ENCODE measurements around the gene IKBKG. TPM values are rescaled to one million over a fixed set of nuclear protein-coding genes. Genes with fewer than 3 reads are reported as not detected.
"Not testable (repeated sequence)": the region's sequence is repeated elsewhere in the genome, so short reads cannot be mapped to it uniquely, and the experiment has no call there.

Gene IKBKG, protein sequence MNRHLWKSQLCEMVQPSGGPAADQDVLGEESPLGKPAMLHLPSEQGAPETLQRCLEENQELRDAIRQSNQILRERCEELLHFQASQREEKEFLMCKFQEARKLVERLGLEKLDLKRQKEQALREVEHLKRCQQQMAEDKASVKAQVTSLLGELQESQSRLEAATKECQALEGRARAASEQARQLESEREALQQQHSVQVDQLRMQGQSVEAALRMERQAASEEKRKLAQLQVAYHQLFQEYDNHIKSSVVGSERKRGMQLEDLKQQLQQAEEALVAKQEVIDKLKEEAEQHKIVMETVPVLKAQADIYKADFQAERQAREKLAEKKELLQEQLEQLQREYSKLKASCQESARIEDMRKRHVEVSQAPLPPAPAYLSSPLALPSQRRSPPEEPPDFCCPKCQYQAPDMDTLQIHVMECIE
- total RNA-seq = 48.0 TPM
- 10 to 100 TPM; 27.9 to 39.6 (median 33.5) TPM for polyA plus RNA-seq

DNA sequence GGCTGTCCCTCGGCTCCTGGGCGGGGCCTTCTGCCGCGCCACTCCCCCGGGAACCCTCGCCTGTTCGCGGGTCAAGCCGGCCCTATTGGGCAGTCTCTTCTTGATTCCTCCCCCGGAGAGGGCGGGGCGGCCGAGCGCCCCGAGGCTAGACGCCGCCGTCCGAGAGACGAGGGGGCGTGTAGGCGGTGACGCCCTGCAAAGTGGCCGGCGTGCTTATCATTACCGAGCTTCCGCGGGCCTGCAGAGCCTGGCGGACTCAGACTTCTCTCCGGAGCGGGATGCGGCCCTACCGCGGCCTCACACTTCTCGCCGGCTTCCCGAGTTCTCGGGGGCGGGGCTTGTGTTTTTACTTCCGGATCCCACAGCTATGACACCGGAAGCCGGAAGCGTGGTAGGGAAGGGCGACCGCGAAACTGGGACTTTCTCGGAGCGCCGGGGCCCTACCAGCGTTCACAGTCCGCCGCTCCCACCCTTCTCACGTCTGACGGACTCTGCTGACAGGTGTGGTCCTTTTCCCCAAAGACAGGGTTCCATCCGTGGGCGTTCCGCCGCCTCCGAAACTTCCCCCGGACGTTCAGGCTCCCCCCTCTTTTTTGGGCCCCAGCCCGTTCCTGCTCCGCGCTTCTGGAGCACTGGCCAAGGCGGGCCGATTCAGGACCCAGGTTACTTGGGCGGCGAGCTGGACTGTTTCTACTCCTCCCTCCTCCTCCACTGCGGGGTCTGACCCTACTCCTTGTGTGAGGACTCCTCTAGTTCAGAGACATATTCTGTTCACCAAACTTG lies at the start of gene IKBKG:
IKBKG (plus strand) TSS at position 376 of the 783 bp plus-strand sequence. CDS start 4,383 bp downstream, outside the sequence.
- H3K9me3 ChIP-seq (ENCODE audit: control insufficient read depth in 2 of 2, low read length in 2 of 2) = no peaks in the 10 kb centered on the region
- H3K4me1 ChIP-seq (ENCODE audit: control insufficient read depth, insufficient read depth, low read length, poor library complexity, severe bottlenecking) = peaks cover 39% of the 10 kb centered on the region
- ATAC-seq (ENCODE audit: low read depth in 2 of 2) = peak; percentile 78 to 82
- H3K9me3 Mint-ChIP-seq = no peaks in the 10 kb centered on the region
- H3K27ac Mint-ChIP-seq = peak within 1 kb of the TSS; percentile 91 to 98 (median 96)
- H3K27me3 ChIP-seq (ENCODE audit: control insufficient read depth, insufficient read depth, low read length) = no peaks in the 10 kb centered on the region
- H3K27me3 Mint-ChIP-seq = no peaks in the 10 kb centered on the region
- H3K4me1 Mint-ChIP-seq = peaks cover 11 to 59% (median 22%) of the 10 kb centered on the region in 4 donors
- H3K4me3 ChIP-seq (ENCODE audit: low read depth, low read length) = peak within 1 kb of the TSS; percentile 88
- DNase-seq = peak; percentile 84 to 92 (median 89)
- H3K4me3 Mint-ChIP-seq = peak within 1 kb of the TSS; percentile 89 to 95 (median 90)
- peaks cover 13% of the 10 kb centered on the region for H3K36me3 Mint-ChIP-seq
- H3K36me3 ChIP-seq (ENCODE audit: control insufficient read depth, insufficient read depth, low read length) = peaks cover 2% of the 10 kb centered on the region
- peak within 1 kb of the TSS; percentile 92 for H3K27ac ChIP-seq (ENCODE audit: insufficient read depth, low read length, poor library complexity, severe bottlenecking)

DNA sequence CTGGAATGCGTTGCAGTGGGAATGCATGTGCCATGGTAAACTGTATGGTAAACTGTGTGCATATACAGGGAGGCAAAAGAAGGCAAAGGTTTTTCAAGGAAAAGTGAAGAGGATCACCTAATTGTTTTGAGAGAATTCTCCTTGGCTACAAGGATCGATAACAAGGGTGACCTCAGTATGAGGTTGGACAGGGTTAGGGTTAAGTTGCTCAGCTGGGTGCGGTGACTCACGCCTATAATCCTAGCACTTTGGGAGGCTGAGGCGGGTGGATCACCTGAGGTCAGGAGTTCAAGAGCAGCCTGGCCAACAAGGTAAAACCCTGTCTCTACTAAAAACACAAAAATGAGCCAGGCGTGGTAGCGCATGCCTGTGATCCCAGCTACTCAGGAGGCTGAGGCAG lies 46.0 kb upstream of the IKBKG start:
- H3K36me3 ChIP-seq (ENCODE audit: control insufficient read depth, insufficient read depth, low read length); H3K9me3 ChIP-seq (ENCODE audit: control insufficient read depth in 2 of 2, low read length in 2 of 2); H3K4me3 ChIP-seq (ENCODE audit: low read depth, low read length); H3K27me3 Mint-ChIP-seq; ATAC-seq (ENCODE audit: low read depth in 2 of 2); H3K27ac Mint-ChIP-seq; H3K27ac ChIP-seq (ENCODE audit: insufficient read depth, low read length, poor library complexity, severe bottlenecking); H3K36me3 Mint-ChIP-seq; H3K4me1 ChIP-seq (ENCODE audit: control insufficient read depth, insufficient read depth, low read length, poor library complexity, severe bottlenecking); H3K9me3 Mint-ChIP-seq; H3K27me3 ChIP-seq (ENCODE audit: control insufficient read depth, insufficient read depth, low read length); DNase-seq; H3K4me1 Mint-ChIP-seq: not testable (repeated sequence)
- peak overlapping the region in 1 of 4 donors; percentile 21 for H3K4me3 Mint-ChIP-seq

DNA sequence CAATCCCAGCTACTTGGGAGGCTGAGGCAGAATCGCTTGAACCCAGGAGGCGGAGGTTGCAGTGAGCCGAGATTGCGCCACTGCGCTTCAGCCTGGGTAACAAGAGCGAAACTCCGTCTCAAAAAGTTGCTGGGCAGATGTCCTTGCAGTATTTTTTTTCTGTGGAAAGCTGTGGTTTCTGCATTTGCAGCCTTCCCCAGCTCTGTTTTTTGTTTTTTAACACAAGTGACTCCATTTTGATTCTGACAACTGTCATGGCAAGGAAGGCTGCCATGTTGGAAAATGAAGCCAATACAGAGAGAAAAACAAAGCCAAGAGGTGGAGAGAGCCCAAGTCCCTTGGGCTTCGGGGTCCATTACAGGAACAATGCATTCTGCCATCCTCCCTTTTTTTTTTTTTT lies 45.3 kb upstream of the IKBKG start:
- no peak overlapping the region for H3K4me3 Mint-ChIP-seq
- no peak overlapping the region for H3K27ac Mint-ChIP-seq
- H3K4me1 ChIP-seq (ENCODE audit: control insufficient read depth, insufficient read depth, low read length, poor library complexity, severe bottlenecking) = no peaks in the 10 kb centered on the region
- H3K9me3 ChIP-seq (ENCODE audit: control insufficient read depth in 2 of 2, low read length in 2 of 2) = no peaks in the 10 kb centered on the region
- H3K4me1 Mint-ChIP-seq = no peaks in the 10 kb centered on the region
- no peaks in the 10 kb centered on the region for H3K27me3 Mint-ChIP-seq
- H3K9me3 Mint-ChIP-seq = no peaks in the 10 kb centered on the region
- H3K4me3 ChIP-seq (ENCODE audit: low read depth, low read length) = no peak overlapping the region
- ATAC-seq (ENCODE audit: low read depth in 2 of 2) = no peak
- H3K27ac ChIP-seq (ENCODE audit: insufficient read depth, low read length, poor library complexity, severe bottlenecking) = no peak overlapping the region
- H3K27me3 ChIP-seq (ENCODE audit: control insufficient read depth, insufficient read depth, low read length) = no peaks in the 10 kb centered on the region
- H3K36me3 Mint-ChIP-seq = no peaks in the 10 kb centered on the region
- H3K36me3 ChIP-seq (ENCODE audit: control insufficient read depth, insufficient read depth, low read length) = no peaks in the 10 kb centered on the region
- no peak for DNase-seq

DNA sequence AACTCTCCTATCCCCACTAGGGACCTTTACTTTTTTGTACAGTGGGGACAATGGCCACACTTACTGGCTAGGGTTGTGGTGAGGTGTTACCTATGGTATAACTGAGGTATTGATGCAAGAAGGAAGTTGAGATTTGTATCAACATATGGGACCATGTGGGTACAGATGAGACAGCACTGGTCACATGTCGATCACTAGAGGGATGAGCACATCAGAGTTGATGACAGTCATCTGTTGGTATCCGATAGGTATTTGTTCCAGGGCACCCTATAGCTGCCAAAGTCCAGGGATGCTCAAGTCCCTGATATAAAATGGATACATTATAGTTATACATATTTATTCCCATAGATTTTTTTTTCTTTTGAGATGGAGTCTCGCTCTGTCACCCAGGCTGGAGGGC lies 44.4 kb upstream of the IKBKG start:
- no peak for DNase-seq
- ATAC-seq (ENCODE audit: low read depth in 2 of 2) = no peak
- no peak overlapping the region for H3K27ac ChIP-seq (ENCODE audit: insufficient read depth, low read length, poor library complexity, severe bottlenecking)
- no peaks in the 10 kb centered on the region for H3K9me3 ChIP-seq (ENCODE audit: control insufficient read depth in 2 of 2, low read length in 2 of 2)
- no peaks in the 10 kb centered on the region for H3K4me1 ChIP-seq (ENCODE audit: control insufficient read depth, insufficient read depth, low read length, poor library complexity, severe bottlenecking)
- H3K4me3 ChIP-seq (ENCODE audit: low read depth, low read length) = no peak overlapping the region
- Mint-ChIP-seq H3K36me3 (no peaks in the 10 kb centered on the region), H3K27ac (no peak overlapping the region), H3K4me3 (no peak overlapping the region), H3K9me3 (no peaks in the 10 kb centered on the region), H3K27me3 (no peaks in the 10 kb centered on the region), H3K4me1 (no peaks in the 10 kb centered on the region)
- no peaks in the 10 kb centered on the region for H3K36me3 ChIP-seq (ENCODE audit: control insufficient read depth, insufficient read depth, low read length)
- H3K27me3 ChIP-seq (ENCODE audit: control insufficient read depth, insufficient read depth, low read length) = no peaks in the 10 kb centered on the region

DNA sequence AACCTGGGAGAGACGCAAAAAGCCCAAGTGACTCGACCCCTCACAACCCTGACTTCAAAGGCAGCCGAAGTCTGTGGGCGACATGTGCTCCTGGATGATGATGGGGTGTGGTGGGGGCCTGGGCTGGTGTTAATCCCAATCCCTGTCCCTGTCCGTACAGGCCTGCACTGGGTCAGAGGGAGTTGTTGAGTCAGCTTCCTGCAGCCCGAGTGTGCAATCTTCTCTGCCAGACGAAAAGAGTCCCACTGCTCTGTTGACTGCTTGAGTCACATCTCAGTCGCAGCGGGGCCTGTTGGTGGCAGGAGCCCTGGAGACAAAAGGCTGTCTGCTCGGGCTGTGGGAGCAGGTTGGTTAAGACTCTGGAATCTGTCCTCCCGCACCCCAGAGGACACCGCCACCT lies 41.7 kb upstream of the IKBKG start:
- DNase-seq (no peak), ATAC-seq (ENCODE audit: low read depth in 2 of 2) (no peak)
- H3K9me3 Mint-ChIP-seq = peaks cover 0 to 4% (median 0%) of the 10 kb centered on the region in 7 donors
- H3K27me3 Mint-ChIP-seq = no peaks in the 10 kb centered on the region
- Histone ChIP-seq H3K9me3 (ENCODE audit: control insufficient read depth in 2 of 2, low read length in 2 of 2) (no peaks in the 10 kb centered on the region), H3K27ac (ENCODE audit: insufficient read depth, low read length, poor library complexity, severe bottlenecking) (no peak overlapping the region), H3K4me1 (ENCODE audit: control insufficient read depth, insufficient read depth, low read length, poor library complexity, severe bottlenecking) (no peaks in the 10 kb centered on the region), H3K27me3 (ENCODE audit: control insufficient read depth, insufficient read depth, low read length) (no peaks in the 10 kb centered on the region), H3K36me3 (ENCODE audit: control insufficient read depth, insufficient read depth, low read length) (no peaks in the 10 kb centered on the region), H3K4me3 (ENCODE audit: low read depth, low read length) (no peak overlapping the region)
- peak overlapping the region in 1 of 3 donors; percentile 20 for H3K27ac Mint-ChIP-seq
- peaks cover 8% of the 10 kb centered on the region for H3K36me3 Mint-ChIP-seq
- no peak overlapping the region for H3K4me3 Mint-ChIP-seq
- peaks cover 0 to 2% (median under 1%) of the 10 kb centered on the region in 4 donors for H3K4me1 Mint-ChIP-seq

DNA sequence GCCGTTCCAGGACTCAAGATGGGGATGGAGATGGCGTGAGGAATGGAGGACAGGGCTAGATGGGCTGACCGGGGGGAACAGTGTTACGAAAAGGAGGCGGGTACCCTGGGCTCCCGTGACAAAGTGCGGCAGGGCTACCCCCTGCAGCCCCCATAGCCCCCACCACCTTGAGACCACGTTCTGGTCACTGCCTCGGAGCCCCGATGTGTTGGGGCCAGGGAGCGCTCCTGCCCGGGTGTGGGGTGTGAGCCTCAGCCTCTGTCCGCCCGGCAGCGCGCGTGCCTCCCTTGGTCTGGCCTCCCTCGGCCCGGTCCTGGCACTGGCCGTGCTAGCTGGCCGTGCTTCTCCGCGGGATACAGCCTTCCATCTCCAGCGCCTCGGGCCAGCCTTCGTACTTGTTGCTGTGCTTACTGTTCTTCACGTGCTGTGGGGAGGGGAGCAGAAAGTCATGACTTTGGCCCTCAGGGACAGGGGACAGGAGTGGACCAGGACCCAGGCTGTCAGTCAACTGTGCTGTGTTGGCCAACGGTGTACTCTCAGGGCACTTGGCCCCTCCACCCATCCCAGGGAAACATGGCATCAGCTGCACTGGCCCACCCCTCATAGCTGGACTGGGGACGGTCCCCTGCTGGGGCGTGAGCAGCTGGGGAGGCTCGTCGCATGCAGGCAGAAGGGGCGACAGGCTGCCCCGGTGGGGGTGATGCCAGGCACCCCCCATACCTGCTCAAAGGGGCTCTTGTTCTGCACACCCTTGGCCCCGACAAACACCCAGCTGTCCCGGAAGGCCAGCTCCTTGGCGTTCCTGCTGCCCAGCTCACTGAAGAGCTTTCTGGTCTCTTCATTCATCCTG lies 40.7 kb upstream of the IKBKG start:
- no peak for ATAC-seq (ENCODE audit: low read depth in 2 of 2)
- no peak overlapping the region for H3K4me3 ChIP-seq (ENCODE audit: low read depth, low read length)
- H3K27ac ChIP-seq (ENCODE audit: insufficient read depth, low read length, poor library complexity, severe bottlenecking) = no peak overlapping the region

DNA sequence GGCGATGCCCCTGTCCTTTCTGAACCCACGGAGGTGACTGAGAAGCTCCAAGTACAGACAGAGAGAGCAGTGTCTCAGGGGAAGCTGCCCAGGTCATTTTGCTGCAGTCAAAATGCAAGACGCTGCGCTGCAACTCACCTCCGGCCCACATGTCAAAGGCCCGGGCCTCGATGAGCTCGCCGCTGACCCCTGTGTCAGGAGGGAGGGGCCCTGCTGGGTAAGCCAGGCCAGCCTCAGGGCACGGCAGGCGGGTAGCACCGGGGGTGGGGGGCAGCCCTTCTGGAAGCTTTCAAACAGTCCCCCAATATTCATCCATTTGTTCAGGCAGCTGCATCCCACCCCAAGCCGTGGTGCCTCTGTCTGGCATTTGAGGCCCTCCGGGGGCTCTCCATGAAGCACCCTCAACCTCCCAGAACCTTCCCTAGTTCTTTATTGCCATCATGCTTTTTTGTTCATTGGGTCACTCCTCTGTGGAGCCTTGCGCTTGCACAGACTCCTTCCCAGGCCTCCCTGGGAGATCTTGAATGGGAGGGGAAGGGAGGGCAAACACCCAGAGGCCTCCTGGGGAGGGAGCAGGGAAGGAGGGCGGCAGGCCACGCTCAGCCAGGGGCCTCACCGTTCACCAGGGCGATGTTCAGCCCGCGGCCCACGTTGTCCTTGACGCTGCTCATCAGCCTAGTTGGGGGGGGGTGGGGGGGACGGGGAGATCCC lies 39.6 kb upstream of the IKBKG start:
- H3K9me3 ChIP-seq (ENCODE audit: control insufficient read depth in 2 of 2, low read length in 2 of 2) = no peaks in the 10 kb centered on the region
- H3K36me3 ChIP-seq (ENCODE audit: control insufficient read depth, insufficient read depth, low read length) = no peaks in the 10 kb centered on the region
- peaks cover 8% of the 10 kb centered on the region for H3K4me1 ChIP-seq (ENCODE audit: control insufficient read depth, insufficient read depth, low read length, poor library complexity, severe bottlenecking)
- Mint-ChIP-seq H3K27me3 (no peaks in the 10 kb centered on the region), H3K9me3 (peaks cover 0 to 4% (median 0%) of the 10 kb centered on the region in 7 donors), H3K4me1 (peaks cover 0 to 18% (median 6%) of the 10 kb centered on the region in 4 donors), H3K36me3 (peaks cover 8% of the 10 kb centered on the region), H3K27ac (no peak overlapping the region), H3K4me3 (peak overlapping the region in 1 of 4 donors; percentile 10)
- no peak overlapping the region for H3K4me3 ChIP-seq (ENCODE audit: low read depth, low read length)
- no peak for ATAC-seq (ENCODE audit: low read depth in 2 of 2)
- H3K27me3 ChIP-seq (ENCODE audit: control insufficient read depth, insufficient read depth, low read length) = no peaks in the 10 kb centered on the region
- no peak overlapping the region for H3K27ac ChIP-seq (ENCODE audit: insufficient read depth, low read length, poor library complexity, severe bottlenecking)
- DNase-seq = no peak

More for the DNA sequence above, 40.7 kb upstream of the IKBKG start:
- no peak for DNase-seq
- H3K9me3 Mint-ChIP-seq = peaks cover 0 to 4% (median 0%) of the 10 kb centered on the region in 7 donors
- no peaks in the 10 kb centered on the region for H3K36me3 ChIP-seq (ENCODE audit: control insufficient read depth, insufficient read depth, low read length)
- H3K27ac Mint-ChIP-seq = peak overlapping the region in 1 of 3 donors; percentile 94
- peaks cover 8% of the 10 kb centered on the region for H3K36me3 Mint-ChIP-seq
- H3K27me3 Mint-ChIP-seq = no peaks in the 10 kb centered on the region
- H3K27me3 ChIP-seq (ENCODE audit: control insufficient read depth, insufficient read depth, low read length) = no peaks in the 10 kb centered on the region
- peaks cover 0 to 11% (median 6%) of the 10 kb centered on the region in 4 donors for H3K4me1 Mint-ChIP-seq
- H3K9me3 ChIP-seq (ENCODE audit: control insufficient read depth in 2 of 2, low read length in 2 of 2) = no peaks in the 10 kb centered on the region
- H3K4me1 ChIP-seq (ENCODE audit: control insufficient read depth, insufficient read depth, low read length, poor library complexity, severe bottlenecking) = peaks cover 5% of the 10 kb centered on the region
- no peak overlapping the region for H3K4me3 Mint-ChIP-seq
